ENCODE results near the gene CTDSP2.
"Not testable (repeated sequence)": the region's sequence is repeated elsewhere in the genome, so short reads cannot be mapped to it uniquely, and the experiment has no call there.

The CTDSP2 gene

DNA sequence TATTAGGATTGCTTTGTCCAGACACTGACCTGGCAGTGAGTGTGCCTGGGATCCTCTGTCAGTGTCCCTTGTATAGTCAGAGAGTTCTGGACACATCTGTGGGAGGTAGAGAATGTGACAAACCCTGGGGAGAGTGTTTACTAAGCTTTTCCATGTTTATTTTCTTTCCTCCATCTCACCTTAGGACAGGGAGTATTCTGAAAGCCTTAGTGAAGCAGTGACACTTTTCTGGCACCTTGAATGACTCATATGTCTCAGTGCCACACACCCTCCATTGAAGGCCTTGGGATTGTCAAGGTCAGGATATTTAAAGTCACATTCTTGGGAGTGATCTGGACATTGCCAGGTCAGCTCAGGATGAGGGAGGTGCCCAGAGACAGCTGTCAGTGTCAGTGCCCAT lies 34.9 kb upstream of the CTDSP2 start:
- no peak for DNase-seq (ENCODE audit: low read depth in 2 of 2)

DNA sequence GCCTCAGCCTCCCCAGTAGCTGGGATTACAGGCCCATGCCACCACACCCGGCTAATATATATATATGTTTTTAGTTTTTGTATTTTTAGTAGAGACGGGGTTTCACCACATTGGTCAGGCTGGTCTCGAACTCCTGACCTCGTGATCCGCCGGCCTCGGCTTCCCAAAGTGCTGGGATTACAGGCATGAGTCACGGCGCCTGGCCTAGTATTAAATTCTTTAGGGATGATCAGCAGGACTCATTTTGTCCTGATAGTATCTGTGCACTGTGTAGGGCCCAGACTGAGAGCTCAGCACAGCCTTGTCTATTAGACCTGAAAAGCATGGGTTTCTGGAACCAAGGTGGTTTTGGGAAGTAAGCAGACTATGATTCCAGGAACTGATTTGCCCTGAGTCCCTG lies 34.5 kb upstream of the CTDSP2 start:
- not testable (repeated sequence) for DNase-seq (ENCODE audit: low read depth in 2 of 2)

DNA sequence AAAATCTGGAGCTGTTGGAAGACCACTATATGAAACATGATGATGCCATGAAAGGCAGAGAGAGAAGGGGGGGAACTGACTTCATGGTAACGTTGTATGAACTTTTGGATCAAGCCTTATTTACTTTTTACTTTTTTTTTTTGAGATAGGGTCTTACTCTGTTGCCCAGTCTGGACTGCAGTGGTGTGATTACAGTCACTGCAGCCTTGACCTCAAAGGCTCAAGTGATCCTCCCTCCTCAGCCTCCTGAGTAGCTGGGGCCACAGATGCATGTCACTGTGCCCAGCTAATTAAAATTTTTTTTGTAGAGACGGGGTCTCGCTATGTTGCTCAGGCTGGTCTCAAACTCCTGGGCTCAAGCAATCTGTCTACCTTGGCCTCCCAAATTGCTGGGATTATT lies 31.3 kb upstream of the CTDSP2 start:
- no peak for DNase-seq (ENCODE audit: low read depth in 2 of 2)

DNA sequence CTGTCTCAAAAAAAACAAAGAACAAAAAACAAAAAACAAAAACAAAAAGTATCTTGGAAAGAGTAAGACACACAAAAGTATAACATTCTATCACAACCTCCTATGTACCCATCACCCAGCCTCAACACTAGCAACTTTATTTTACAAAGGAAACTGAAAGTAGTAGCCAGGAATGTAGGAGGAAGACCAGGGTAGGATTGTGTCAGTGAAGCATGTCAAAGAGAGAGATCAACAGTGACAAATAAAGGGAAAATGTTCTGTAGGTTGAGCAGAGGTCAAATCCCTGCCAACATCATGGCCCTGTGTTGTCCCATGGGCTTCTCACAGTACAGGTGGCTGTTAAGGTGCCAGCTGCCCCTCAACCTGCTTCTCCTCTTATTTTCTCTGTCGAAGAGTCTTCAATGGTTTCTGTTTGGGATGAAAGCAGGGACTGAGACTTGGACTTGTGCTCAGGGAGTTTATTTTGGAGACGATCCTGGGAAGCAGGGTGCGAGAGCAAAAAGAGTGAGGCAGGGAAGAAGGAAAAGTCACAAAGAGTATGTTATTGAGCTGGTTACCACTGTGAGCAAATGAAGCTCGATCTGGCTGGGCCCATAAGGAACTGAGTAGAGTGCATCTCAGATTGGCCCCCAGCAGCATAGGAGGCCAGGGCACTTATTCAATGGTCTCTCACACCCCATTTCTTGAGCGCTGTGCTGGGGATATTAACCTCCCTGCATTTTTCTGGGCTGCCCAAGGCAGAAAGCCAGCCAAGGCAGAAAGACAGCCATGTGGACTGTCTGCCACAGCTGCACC lies 29.4 kb upstream of the CTDSP2 start:
- DNase-seq (ENCODE audit: low read depth in 2 of 2): no peak

DNA sequence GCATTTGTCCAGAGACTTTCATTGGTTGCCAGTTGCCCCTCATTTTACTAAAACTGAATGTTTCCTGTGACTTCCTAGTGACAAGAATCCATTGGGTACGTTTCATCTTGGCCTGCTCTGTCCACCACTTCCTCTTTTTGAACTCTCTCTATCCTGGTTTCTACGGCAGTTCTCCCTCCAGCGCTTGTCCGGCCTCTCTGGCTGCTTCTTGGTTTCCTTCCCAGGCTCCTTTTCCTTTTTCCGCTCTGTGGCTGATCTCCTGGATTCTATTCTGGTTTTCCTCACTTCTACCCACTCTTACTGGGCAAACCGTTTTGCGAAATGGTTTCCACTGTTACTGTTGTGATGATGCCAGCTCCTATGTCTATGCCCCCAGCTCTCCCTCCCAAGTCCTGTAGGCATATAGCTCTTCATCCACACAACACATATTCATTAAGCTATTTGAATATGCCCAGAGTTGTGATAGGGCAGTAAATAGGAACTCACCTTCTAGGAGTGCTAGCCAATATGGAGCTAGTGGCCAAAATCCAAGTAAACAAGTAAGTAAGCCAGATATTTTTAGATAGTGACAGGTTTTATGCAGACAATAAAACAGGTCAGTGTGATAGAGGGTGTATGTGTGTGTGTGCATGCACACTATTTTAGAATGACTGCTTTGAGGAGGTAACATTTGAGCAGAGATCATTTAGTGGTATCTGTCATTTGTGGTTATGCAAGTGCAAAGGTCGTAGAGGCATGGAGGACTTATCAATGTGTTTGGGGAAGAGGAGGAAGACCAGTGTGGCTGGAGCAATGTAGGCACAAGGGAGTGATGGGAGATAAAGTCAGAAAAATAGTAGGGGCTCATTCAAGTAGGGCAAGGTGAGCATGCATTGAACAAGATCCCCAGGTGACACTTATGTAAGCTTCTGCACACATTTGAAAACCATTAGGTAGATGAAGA lies 27.9 kb upstream of the CTDSP2 start:
- no peak for DNase-seq (ENCODE audit: low read depth in 2 of 2)

DNA sequence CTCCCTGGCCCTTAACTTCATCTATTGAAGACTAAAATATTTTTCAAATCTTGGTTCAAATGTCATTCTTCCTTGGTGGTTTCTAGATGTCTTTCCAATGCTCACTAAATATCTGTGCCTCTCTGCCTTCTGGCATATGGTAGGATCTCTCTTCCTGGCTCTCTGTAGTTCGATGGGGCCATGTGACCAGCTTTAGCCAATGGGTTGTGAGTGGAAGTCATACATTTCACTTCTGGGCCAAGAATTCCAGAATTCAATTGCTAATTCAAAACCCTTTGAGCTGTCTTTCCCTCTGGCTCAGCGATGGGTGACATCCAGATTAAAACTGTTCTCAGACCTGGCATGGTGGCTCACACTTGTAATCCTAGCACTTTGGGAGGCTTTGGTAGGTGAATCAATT lies 25.8 kb upstream of the CTDSP2 start:
- DNase-seq (ENCODE audit: low read depth in 2 of 2): no peak

DNA sequence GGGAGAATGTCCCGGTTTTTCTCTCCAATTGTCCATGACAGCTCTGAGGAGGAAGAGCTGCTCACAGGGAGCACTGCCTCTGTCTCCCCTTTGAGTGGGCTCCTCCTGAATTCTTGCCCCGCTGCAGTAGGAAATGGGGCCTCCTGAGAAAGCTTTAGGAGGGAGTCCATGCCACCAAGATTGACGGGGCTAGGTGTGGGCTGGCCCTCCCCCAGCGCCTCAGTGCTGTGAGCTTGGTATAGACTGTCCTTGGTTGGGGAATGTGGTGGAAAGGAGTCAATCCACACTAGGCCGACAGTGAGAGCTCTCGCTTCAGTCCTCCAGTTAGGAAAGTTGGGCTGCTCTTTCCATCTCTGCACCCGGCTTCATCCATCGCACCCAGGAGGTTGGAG lies 23.4 kb upstream of the CTDSP2 start:
- DNase-seq (ENCODE audit: low read depth in 2 of 2): no peak

DNA sequence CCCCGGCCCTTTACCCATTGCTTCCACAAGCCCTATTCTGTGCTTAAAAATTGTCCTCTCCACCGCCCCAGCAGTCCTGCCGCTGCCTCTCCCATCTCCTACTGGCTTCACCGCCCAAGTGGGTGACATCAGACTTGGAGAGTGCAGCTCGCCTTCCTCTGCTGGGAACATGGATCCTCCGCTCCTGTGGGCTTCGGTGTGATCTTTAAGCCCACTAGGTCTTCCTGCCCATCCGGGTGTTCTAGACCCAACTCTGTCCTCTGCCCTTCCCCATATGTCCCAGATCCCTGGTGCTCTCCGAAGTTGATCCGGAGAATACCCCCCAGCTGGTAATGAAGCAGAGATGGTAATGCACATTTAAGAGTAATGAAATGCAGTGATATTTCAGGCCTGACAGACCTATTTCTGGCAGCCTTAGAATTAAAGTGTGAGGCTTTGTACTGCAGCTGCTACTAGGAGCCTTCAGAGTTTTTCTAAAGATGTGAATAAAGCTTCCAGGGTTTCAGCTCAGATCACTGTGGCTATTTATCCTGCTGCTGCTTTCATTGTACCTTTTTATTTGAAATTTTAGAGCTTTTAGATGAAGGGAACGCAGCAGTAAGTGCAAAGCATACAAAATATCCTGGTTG lies 22.9 kb upstream of the CTDSP2 start:
- DNase-seq (ENCODE audit: low read depth in 2 of 2): no peak

DNA sequence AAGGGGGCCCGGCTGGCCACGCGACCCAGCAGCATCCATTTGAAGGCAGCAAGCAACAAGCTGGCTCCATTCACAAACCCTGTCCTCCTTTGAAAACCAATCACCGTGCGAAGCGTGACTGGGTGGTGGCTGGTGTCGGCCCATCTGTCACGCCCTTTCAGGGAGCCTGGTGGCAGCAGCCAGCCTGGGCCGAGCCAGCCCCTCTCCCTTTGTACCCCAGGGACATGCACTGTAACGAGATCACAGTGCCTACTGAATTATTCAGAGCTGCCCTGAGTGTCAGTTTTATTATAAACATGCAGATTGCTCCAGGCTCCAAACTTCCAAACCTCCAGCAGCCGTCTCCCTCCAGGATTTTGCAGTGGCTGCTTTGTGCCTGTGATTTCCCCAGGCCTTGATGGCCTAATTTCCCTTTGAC lies 22.3 kb upstream of the CTDSP2 start:
- no peak for DNase-seq (ENCODE audit: low read depth in 2 of 2)

DNA sequence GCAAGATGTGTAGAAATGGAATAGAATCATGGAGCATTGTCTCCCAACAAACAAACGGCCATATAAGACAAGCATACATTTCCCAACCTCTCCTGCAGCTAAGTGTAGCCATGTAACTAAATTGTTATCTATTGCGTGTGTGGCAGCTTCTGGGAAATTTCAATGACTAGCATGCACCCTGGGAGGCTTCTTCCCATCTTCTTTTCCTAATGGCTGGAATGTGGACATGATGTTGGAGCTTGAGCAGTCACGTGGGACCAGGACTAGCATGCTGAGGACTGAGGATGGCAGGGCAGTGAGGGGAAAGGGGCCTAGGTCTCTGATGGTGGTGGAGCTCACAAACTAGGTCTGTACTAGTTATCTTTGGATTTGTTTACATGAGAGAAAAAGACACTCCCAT lies 21.7 kb upstream of the CTDSP2 start:
- DNase-seq (ENCODE audit: low read depth in 2 of 2): no peak

DNA sequence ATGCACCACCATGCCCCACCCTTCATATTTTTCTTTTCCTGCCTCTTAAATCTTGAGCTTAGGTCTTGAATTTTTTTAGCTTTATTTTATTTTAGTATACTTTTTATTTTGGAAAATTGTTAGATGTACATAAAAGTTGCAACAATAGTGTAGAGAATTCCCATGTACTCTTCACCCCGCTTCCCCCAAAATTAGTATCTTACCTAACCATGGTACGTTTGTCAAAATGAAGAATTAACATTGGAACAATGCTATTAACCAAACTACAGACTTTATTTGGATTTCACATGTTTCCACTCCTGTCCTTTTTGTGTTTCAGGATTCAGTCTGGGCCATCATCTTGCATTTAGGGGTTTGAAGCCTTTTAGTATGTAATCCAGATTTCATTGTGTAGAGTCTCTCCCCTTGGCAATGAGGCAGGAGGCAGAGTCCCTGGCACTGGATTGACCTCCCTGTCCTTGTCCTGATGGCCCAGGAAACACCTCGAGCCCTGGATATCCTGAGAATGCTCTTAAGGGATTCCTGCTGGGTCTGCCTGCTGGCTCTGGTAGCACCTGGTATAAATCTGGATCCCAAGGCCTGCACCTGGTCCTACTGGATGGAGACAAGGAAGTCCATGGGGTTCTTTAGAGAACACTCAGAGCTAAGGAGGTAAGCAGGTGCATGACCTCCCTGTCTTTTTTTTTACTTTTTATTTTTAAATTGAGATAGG lies 19.9 kb upstream of the CTDSP2 start:
- no peak for DNase-seq (ENCODE audit: low read depth in 2 of 2)

DNA sequence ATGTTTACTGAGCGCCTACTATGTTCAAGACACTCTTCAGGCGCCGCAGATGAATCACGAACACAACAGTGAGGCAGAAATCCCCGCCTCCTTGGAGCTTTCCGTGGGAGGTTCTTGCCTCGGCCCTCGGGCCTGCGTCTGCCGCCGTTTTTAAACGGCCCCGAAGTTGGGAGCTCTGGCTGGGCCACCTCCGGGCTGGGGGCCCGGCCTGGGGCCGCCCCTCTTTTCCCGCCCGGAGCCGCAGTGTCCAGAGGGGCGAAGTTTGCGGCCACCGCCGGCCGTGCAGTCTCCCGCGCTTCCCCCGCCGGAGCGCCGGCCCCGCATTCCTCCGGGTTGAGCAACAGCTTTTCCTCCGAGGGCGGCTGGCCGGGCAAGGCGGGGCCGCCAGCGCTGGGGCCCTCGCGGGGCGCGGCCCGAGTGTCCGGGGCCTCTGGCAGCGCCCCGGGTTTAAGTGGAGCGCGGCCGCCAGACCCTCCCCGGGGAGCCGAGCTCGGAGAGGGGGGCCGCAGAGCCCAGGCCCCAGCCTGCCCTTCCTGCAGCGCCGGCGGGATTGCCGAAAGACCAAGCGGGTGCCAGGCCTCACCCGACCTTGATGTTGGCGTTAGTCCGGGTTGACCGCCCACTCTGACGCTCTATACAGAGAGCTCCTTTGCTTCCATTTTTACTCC lies 18.7 kb upstream of the CTDSP2 start:
- DNase-seq (ENCODE audit: low read depth in 2 of 2): peak; percentile 11 to 46

DNA sequence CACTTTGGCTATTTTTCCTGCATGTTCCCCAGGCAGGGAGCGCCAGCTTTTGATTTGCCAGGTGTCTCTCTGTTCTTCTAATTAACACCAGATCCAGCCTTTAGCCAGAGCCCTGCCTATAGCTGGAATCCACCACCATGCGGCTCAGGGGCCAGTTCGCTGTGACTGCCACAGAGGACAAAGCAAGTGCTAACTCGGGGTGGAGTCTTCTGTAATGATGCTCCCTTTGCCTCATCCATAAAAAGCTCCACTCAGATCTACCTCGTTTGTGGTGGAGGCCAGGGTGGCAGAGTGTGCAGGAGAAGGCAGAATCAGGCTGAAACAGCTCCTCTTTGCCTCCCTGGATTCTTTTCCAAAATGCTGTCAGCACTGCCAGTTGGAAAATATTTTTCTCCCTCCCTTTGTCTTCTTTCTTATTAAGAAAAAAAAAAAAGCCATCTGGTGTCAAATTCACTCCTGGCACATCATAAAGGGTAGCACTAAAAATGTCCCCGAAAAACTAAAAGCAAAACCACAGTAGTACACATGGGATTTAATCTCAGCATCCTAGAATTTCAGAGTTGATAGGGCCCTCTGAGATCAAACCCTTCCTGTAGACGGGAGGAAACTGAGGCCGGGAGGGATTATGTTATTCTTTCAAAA lies 18.0 kb upstream of the CTDSP2 start:
- no peak for DNase-seq (ENCODE audit: low read depth in 2 of 2)

DNA sequence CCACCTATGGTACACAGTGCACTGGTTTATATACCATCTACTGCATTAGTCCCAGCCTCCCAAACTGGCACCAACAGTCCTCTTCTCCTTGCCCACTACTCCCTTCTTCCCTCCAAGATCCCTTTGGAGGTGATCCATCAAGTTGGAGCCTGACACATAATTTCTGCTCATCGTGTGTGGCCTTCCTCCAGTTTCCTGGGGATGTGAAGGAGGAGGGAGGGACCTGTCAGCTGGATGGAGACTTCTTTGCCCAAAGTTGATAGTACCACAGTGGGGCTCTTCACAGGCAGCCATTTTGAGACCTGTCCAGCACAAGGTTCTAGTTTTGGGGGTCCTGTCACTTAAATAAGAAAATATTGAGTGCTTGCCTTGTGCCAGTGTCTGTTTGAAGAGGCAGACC lies 17.1 kb upstream of the CTDSP2 start:
- DNase-seq (ENCODE audit: low read depth in 2 of 2): no peak

DNA sequence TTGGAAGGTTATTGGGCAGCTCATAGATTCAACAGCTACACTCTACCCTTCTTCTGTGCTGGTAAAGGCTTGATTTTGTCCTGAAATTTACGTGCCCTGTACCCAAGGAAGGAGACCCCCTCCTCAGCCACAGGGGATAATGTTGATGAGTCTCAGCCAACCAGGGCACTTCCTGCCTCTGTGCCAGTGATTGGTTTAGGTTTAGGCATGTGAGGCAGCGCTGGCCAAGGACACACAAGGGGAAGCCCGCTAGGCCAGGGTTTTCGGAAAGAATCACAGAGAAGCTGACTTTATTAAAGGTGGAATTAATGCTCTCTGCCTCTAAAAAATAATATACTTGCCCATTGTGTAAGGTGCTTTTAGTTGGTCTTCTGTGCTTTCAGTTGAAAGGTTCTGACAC lies 15.4 kb upstream of the CTDSP2 start:
- no peak for DNase-seq (ENCODE audit: low read depth in 2 of 2)

DNA sequence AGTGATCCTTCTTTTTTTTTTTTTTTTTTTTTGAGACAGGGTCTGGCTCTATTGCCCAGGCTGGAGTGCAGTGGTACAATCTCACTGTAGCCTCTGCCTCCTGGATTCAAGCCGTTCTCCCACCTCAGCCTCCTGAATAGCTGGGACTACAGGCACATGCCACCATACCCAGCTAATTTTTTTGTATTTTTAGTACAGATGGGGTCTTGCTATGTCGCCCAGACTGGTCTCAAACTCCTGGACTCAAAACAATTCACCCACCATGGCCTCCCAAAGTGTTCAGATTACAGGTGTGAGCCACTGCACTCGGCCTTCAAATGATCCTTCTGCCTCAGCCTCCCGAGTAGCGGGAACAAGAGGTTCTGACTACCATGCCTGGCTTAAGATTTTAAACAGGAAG lies 14.4 kb upstream of the CTDSP2 start:
- DNase-seq (ENCODE audit: low read depth in 2 of 2): not testable (repeated sequence)

DNA sequence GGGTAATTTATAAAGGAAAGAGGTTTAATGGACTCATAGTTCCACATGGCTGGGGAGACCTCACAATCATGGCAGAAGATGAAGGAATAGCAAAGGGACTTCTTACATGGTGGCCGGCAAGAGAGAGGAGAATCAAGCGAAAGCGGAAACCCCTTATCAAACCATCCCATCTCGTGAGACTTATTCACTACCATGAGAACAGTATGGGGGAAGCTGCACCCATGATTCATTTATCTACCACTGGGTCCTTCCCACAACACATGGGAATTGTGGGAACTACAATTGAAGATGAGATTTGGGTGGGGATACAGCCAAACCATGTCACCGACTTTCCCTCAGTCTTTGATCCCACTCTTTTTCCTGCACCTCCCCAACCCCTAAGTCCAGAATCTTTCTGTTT lies 12.6 kb upstream of the CTDSP2 start:
- DNase-seq (ENCODE audit: low read depth in 2 of 2): no peak

DNA sequence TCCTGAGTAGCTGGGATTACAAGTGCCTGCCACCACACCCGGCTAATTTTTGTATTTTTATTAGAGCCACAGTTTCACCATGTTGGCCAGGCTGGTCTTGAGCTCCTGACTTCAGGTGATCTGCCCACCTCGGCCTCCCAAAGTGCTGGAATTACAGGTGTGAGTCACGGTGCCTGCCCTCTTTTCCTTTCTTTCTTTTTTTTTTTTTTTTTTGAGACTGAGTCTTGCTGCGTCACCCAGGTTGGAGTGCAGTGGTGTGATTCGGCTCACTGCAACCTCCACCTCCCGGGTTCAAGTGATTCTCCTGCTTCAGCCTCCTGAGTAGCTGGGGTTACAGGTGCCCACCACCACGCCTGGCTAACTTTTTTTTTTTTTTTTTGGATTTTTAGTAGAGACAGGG lies 11.6 kb upstream of the CTDSP2 start:
- not testable (repeated sequence) for DNase-seq (ENCODE audit: low read depth in 2 of 2)

DNA sequence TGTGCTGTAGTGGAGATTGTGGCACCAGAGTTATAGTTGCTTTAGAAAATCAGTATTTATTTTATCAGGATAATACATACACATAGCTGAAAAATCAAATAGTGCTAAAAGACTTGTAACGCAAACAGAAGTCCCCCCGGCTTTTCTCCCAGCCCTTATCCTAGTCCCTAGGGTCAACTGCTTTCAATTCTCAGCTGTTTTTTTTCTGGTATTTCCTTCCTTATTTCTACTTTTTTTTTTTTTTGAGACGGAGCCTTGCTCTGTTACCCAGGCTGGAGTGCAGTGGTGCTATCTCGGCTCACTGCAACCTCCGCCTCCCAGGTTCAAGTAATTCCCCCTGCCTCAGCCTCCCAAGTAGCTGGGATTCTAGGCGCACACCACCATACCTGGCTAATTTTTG lies 8.4 kb upstream of the CTDSP2 start:
- no peak for DNase-seq (ENCODE audit: low read depth in 2 of 2)

DNA sequence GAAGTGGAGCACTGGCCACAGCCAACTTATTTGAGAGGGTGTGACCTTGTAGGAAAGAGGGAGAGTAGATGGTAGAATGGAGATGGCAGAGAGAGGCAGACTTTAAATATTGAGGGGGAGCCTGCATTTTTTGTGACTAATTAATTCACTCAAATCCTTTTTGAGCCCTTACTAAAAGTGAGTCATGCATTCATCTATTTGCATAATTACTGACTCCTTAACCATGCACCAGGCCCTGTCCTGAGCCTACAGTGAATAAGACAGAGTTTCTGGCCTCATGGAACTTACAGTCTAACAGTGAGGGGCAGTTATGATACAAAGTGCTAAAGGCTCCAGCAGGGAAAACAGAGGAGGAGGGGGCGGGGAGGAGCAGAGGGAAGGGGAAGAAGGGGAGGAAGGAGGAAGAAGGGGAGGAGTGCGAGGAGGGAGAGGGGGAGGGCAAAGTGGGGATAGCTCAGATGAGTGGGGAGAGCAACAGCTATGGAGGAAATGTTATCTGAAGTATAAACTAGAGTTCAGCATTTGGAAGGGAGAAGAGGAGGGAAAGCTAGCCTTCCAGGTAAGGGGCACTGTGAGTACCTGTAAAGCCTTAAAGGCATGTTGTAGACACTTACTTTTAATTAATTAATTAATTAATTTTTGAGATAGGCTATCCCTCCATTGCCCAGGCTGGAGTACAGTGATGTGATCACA lies 7.5 kb upstream of the CTDSP2 start:
- no peak for DNase-seq (ENCODE audit: low read depth in 2 of 2)
